Activated CD8-positive, alpha-beta T cell treated with anti-CD3 and anti-CD28 coated beads for 36 hours (primary cell): ENCODE data around the gene ZNF280D. TPM values are rescaled to one million over a fixed set of nuclear protein-coding genes. Genes with fewer than 3 reads are reported as not detected.

Experiments used
- ATAC-seq: fragments of 200-7000 bp; cut with Tn5 transposase; one replicate; pipeline ENCODE4 v1.10.0; 2021; ENCODE audit warnings: mild to moderate bottlenecking, moderate library complexity
- CTCF ChIA-PET: fragments of 350-600 bp; sonication (Branson Sonifier 250); formaldehyde crosslinking; loops from one replicate; lab custom pipeline; 2021; ENCODE audit warnings: antibody characterized with exemption; lab: Charles Lee
- POLR2A ChIA-PET: fragments of 350-600 bp; sonication (Branson Sonifier 250); formaldehyde crosslinking; loops from one replicate; lab custom pipeline; 2021; ENCODE audit warnings: antibody characterized with exemption; lab: Charles Lee
- DNase-seq: peaks from one replicate; pipeline ENCODE4 v3.0.0-alpha.2; 2020
- H3K27ac Mint-ChIP-seq: one replicate; pipeline ENCODE4 v1.8.0; 2021; ENCODE audit warnings: mild to moderate bottlenecking, mixed read lengths
- H3K27me3 Mint-ChIP-seq: one replicate; pipeline ENCODE4 v1.8.0; 2021; ENCODE audit warnings: mixed read lengths
- H3K36me3 Mint-ChIP-seq: one replicate; pipeline ENCODE4 v1.8.0; 2021; ENCODE audit warnings: low read depth, mixed read lengths
- H3K4me1 Mint-ChIP-seq: one replicate; pipeline ENCODE4 v1.8.0; 2021; ENCODE audit warnings: low read depth, mixed read lengths
- H3K4me3 Mint-ChIP-seq: one replicate; pipeline ENCODE4 v1.8.0; 2021; ENCODE audit warnings: mild to moderate bottlenecking, moderate library complexity, mixed read lengths
- H3K9me3 Mint-ChIP-seq: one replicate; pipeline ENCODE4 v1.8.0; 2021; ENCODE audit warnings: mixed read lengths
- CTCF ChIP-seq: fragments of 200-600 bp; IDR thresholded peaks from one replicate; pipeline ENCODE4 v1.8.0; 2022; ENCODE audit warnings: antibody characterized with exemption, mild to moderate bottlenecking
- intact Hi-C: fragments of 100-400 bp; cut with micrococcal nuclease; formaldehyde crosslinking; loops from one replicate; pipeline ENCODE4 v1.10.0; 2022
- total RNA-seq, 2 experiments: library from RNA; stranded (reverse); gene quantifications; one replicate each; pipeline ENCODE4 v1.2.3, GENCODE V29; 2021

ZNF280D gene
- total RNA-seq, 2 experiments from 2014 or later = 16.2 to 17.0 TPM

- Mint-ChIP-seq H3K4me1 (peaks cover 20% of the 10 kb centered on the region), H3K9me3 (no peaks in the 10 kb centered on the region), H3K27me3 (peaks cover 5% of the 10 kb centered on the region), H3K27ac (no peak overlapping the region), H3K4me3 (no peak overlapping the region), H3K36me3 (no peaks in the 10 kb centered on the region)
- POLR2A ChIA-PET = no interaction called here
- intact Hi-C loops = no loop called here
- TF ChIP-seq CTCF = no peak
- ATAC-seq = no peak
- CTCF ChIA-PET = no interaction called here
- DNase-seq = no peak
Observed at GRCh38 chr15:56770173-56770572, 36.9 kb upstream of the ZNF280D start.

GRCh38 chr15:56767315-56767714, 34.0 kb upstream of the ZNF280D start:
- H3K4me3 Mint-ChIP-seq = no peak overlapping the region
- no peaks in the 10 kb centered on the region for H3K27me3 Mint-ChIP-seq
- DNase-seq = no peak
- no peaks in the 10 kb centered on the region for H3K9me3 Mint-ChIP-seq
- ChIA-PET CTCF (no interaction called here), POLR2A (no interaction called here)
- H3K4me1 Mint-ChIP-seq = peaks cover 17% of the 10 kb centered on the region
- H3K36me3 Mint-ChIP-seq = no peaks in the 10 kb centered on the region
- no peak overlapping the region for H3K27ac Mint-ChIP-seq
- intact Hi-C loops = no loop called here
- no peak for TF ChIP-seq CTCF
- ATAC-seq = peak; percentile 76

- ATAC-seq (peak; percentile 30), DNase-seq (no peak)
- POLR2A ChIA-PET = interaction anchor here (1.3 kb wide), 1 partner anchor 9 kb away, joined by 6 read pairs; no protein-coding TSS in a partner anchor
- intact Hi-C loops = no loop called here
- Mint-ChIP-seq H3K4me1 (peaks cover 17% of the 10 kb centered on the region), H3K27me3 (no peaks in the 10 kb centered on the region), H3K9me3 (no peaks in the 10 kb centered on the region), H3K4me3 (no peak overlapping the region), H3K36me3 (no peaks in the 10 kb centered on the region), H3K27ac (no peak overlapping the region)
- CTCF ChIA-PET = no interaction called here
- no peak for TF ChIP-seq CTCF
Observed at GRCh38 chr15:56765251-56765650, 31.9 kb upstream of the ZNF280D start.

- CTCF ChIA-PET = interaction anchor here (2.0 kb wide), 1 partner anchor 273 kb away, joined by 5 read pairs; no protein-coding TSS in a partner anchor
- no peaks in the 10 kb centered on the region for H3K36me3 Mint-ChIP-seq
- no peak overlapping the region for H3K4me3 Mint-ChIP-seq
- no peak for ATAC-seq
- POLR2A ChIA-PET = no interaction called here
- no peaks in the 10 kb centered on the region for H3K9me3 Mint-ChIP-seq
- H3K4me1 Mint-ChIP-seq = peaks cover 17% of the 10 kb centered on the region
- intact Hi-C loops = no loop called here
- H3K27ac Mint-ChIP-seq = no peak overlapping the region
- no peaks in the 10 kb centered on the region for H3K27me3 Mint-ChIP-seq
- TF ChIP-seq CTCF = no peak
- DNase-seq = no peak
Observed at GRCh38 chr15:56763141-56763895, 30.0 kb upstream of the ZNF280D start.

- no peak overlapping the region for H3K27ac Mint-ChIP-seq
- H3K36me3 Mint-ChIP-seq = no peaks in the 10 kb centered on the region
- H3K9me3 Mint-ChIP-seq = no peaks in the 10 kb centered on the region
- H3K27me3 Mint-ChIP-seq = peaks cover 3% of the 10 kb centered on the region
- ChIA-PET POLR2A (no interaction called here), CTCF (interaction anchor here (1.1 kb wide), 1 partner anchor 110 kb away, joined by 3 read pairs; no protein-coding TSS in a partner anchor)
- intact Hi-C loops = no loop called here
- H3K4me3 Mint-ChIP-seq = no peak overlapping the region
- no peak for TF ChIP-seq CTCF
- ATAC-seq (no peak), DNase-seq (no peak)
- peaks cover 2% of the 10 kb centered on the region for H3K4me1 Mint-ChIP-seq
Observed at GRCh38 chr15:56760186-56760585, 26.9 kb upstream of the ZNF280D start.
